Activated naive CD4-positive, alpha-beta T cell treated with anti-CD3 and anti-CD28 coated beads, Interleukin-2, amount 50 U/mL, for 72 hours (primary cell): ENCODE results near the gene IQCH. TPM values are rescaled to one million over a fixed set of nuclear protein-coding genes. Genes with fewer than 3 reads are reported as not detected.

Experiments used
- ATAC-seq, 2 donors: fragments of 150-1000 bp; cut with Tn5 transposase; 2 replicates each; pipeline ENCODE4 v1.10.0; 2021; ENCODE audit warnings: mild to moderate bottlenecking in 2 of 2, moderate library complexity in 2 of 2
- DNase-seq, 2 donors: peaks; one replicate each; pipeline ENCODE4 v3.0.0; 2021 to 2022; ENCODE audit warnings: low spot score in 2 of 2
- H3K27ac Mint-ChIP-seq, 2 donors: one replicate each; pipeline ENCODE4 v1.8.0; 2022; ENCODE audit warnings: mild to moderate bottlenecking in 2 of 2, mixed read lengths in 2 of 2
- H3K36me3 Mint-ChIP-seq, 2 donors: one replicate each; pipeline ENCODE4 v1.8.0; 2022; ENCODE audit warnings: mixed read lengths in 2 of 2
- H3K9me3 Mint-ChIP-seq, 2 donors: one replicate each; pipeline ENCODE4 v1.8.0; 2022; ENCODE audit warnings: mixed read lengths in 2 of 2
- total RNA-seq, 2 donors: library from RNA; stranded (reverse); gene quantifications; one replicate each; pipeline ENCODE4 v1.2.3, GENCODE V29; 2022

Gene IQCH
- total RNA-seq, 2 donors from 2014 or later, result 0.75 to 2.3 TPM

DNA sequence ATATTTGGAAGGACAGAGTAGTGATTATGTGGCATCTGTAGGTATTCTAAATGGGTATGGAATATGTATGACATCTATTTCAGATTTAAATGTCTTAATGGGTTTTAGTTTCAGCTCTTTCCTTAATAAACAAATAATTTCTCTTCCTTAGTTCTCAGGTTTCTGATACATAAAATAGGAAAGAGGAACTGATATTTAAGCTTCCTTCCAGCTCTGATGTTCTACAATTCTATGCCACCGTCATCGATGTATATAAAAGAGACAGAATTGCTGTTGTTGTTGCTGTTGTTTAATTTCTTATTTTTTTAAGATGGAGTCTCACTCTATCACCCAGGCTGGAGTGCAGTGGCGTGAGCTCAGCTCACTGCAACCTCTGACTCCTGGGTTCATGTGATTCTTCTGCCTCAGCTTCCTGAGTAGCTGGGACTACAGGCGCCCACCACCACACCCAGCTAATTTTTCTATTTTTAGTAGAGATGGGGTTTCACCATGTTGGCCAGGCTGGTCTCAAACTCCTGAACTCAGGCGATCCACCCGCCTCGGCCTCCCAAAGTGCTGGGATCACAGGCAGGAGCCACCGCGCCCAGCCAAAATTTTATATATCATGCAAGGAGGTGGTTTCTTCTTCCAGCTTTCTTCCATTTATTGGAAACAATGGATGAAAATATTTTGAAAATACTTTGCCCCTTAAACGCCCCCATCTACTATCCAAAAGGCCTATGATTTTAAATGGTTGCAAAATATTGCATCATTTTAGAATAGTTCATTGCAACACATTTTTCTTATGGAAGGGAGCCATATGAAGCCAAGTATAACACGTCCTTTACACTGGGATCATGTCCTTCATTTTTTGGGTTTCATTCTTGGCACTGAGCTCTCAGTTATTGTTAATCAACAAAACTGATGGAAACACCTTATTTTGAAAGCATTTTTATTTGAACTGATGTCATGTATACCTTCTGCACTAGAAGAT is 252.5 kb downstream of the IQCH start:
- no peaks in the 10 kb centered on the region for H3K9me3 Mint-ChIP-seq

GRCh38 chr15:67508407-67508806 is 253.8 kb downstream of the IQCH start:
- ATAC-seq, result peak in 1 of 2 donors; percentile 63
- H3K36me3 Mint-ChIP-seq, result peaks cover 15% of the 10 kb centered on the region in 2 donors
- no peaks in the 10 kb centered on the region for H3K9me3 Mint-ChIP-seq
- DNase-seq, result no peak
- H3K27ac Mint-ChIP-seq, result no peak overlapping the region

More for the DNA sequence above, 252.5 kb downstream of the IQCH start:
- no peak for DNase-seq
- no peak for ATAC-seq
- peaks cover 4% of the 10 kb centered on the region in 2 donors for H3K36me3 Mint-ChIP-seq
- no peak overlapping the region for H3K27ac Mint-ChIP-seq

DNA sequence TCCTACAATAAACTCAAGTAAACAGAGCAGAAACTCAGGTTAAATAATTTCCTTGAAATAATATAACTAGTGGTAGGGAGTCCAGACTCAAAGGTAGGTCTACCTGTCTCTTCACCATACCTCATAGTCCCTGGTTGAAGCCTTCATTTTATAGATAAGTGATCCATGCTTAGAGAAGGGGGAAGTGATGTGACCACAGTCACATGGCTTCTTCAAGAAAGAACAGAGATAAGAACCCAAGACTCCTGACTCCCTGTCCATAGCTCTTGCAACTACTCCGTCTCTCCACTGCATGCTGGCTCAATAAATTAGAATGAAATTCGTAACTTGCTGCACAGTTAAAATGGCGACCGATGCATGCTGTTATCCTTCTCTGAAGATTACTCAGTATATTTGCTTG is 255.3 kb downstream of the IQCH start:
- H3K27ac Mint-ChIP-seq, result no peak overlapping the region
- no peak for ATAC-seq

DNA sequence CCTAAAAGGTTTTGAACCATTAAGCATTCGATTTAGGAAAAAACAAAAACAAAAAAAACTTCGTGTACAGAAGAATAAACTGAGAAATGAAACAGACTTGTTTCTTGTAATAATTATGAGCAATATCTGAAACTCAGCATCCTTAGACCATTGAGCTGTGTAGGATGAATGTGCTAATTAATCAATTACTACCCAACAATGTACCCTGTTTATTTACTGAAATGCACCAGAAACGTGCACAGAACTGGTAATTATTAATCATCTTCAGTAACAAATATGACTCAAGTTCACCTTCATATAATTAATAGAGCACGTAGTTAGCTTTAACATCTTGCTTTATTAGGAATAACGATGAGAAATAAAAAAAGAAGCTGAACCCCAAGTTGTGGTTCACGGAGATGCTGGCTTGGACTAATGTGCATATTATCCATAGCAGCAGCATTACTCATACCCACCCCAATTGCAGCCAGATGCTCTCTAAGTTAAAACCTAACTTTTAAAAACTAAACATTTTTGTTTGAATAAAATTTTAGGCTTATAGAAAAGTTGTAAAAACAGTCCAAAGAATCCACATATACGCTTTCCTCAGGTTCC is 256.1 kb downstream of the IQCH start:
- Mint-ChIP-seq H3K27ac (no peak overlapping the region), H3K36me3 (peaks cover 15% of the 10 kb centered on the region in 2 donors), H3K9me3 (no peaks in the 10 kb centered on the region)
- ATAC-seq (no peak), DNase-seq (no peak)

More for the DNA sequence above, 255.3 kb downstream of the IQCH start:
- Mint-ChIP-seq H3K36me3 (peaks cover 15% of the 10 kb centered on the region in 2 donors), H3K9me3 (no peaks in the 10 kb centered on the region)
- no peak for DNase-seq

DNA sequence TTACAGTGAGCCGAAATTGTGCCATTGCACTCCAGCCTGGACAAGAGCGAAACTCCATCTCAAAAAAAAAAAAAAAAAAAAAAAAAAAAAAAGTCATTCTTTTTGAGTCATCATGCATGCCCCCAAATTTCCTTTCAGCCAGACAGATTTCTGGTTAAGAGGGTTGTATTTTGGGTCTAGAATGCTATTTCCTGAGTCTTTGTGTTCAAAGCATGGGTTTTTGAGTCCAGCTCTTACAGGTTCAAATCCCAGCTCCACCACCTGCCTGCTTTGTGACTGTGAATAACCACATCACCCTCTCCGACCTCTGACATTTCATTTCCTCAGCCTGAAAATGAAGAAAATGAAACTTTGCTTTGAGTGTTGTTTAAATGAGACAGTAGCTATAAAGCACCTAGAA is 257.0 kb downstream of the IQCH start:
- Mint-ChIP-seq H3K27ac (no peak overlapping the region), H3K9me3 (no peaks in the 10 kb centered on the region), H3K36me3 (peaks cover 15% of the 10 kb centered on the region in 2 donors)
- DNase-seq (no peak), ATAC-seq (peak in 1 of 2 donors; percentile 48)

GRCh38 chr15:67512140-67512539 is 257.6 kb downstream of the IQCH start:
- H3K27ac Mint-ChIP-seq, result no peak overlapping the region

DNA sequence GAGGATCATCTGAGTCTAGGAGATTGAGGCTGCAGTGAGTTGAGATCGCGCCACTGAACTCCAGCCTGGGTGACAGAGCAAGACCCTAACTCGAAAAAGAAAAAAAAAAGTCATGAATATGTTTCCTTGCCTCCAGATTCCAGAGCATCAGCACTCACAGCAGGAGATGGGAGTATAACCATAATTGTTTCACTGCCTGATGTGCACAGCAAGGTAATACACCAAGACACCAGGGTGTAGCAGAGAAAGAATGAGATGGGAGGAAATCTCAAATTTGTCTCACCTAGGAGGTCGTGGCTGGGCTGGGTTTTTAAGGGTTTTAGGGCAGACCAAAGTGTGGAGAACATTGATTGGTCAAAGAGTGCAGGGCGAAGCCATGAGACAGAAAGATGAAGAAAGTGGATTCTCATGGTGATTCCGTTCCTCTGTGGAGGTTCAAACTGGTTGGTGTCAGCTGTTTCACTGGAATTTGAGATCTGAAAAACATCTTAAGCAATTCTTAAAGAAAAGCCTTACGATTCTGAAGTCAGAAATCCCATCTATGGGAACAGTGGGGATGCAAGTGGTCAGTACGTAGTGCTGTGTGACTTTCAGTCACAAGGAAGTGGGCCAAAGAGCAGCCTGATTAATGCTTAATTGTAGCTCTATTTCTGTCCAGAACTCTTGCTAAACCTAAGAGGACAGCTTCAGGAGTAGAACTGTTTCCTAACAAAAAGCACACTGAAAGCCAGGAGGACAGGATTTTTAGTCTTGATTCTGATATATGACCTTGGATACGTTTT is 258.5 kb downstream of the IQCH start:
- H3K9me3 Mint-ChIP-seq, result no peaks in the 10 kb centered on the region
- DNase-seq, result no peak
- H3K27ac Mint-ChIP-seq, result peak overlapping the region in 1 of 2 donors; percentile 35
- ATAC-seq, result no peak
- H3K36me3 Mint-ChIP-seq, result peaks cover 15 to 20% of the 10 kb centered on the region in 2 donors

More at GRCh38 chr15:67512140-67512539, 257.6 kb downstream of the IQCH start:
- Mint-ChIP-seq H3K36me3 (peaks cover 15% of the 10 kb centered on the region in 2 donors), H3K9me3 (no peaks in the 10 kb centered on the region)
- ATAC-seq (no peak), DNase-seq (no peak)

DNA sequence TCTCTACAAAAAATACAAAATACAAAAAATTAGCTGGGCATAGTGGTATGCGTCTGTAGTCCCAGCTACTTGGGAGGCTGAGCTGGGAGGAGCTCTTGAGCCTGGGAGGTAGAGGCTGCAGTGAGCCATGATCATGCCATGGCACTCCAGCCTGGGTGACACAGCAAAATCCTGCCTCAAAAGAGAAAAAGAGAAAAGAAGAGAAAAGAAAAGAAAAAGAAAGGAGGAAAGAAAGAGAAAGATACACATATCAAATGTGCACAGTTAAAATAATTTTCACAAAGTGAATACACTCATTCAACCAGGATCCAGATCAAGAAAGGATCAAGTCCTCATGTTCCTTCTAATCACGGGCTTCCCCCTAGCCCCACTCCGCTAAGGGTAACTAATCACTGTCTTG is 260.5 kb downstream of the IQCH start:
- ATAC-seq, result no peak
- no peaks in the 10 kb centered on the region for H3K9me3 Mint-ChIP-seq
- peaks cover 15 to 20% of the 10 kb centered on the region in 2 donors for H3K36me3 Mint-ChIP-seq
- no peak for DNase-seq
- peak overlapping the region in 1 of 2 donors; percentile 86 for H3K27ac Mint-ChIP-seq

GRCh38 chr15:67515557-67515956 is 261.0 kb downstream of the IQCH start:
- peak overlapping the region in 1 of 2 donors; percentile 86 for H3K27ac Mint-ChIP-seq
- H3K9me3 Mint-ChIP-seq, result no peaks in the 10 kb centered on the region
- DNase-seq (no peak), ATAC-seq (no peak)
- peaks cover 15 to 20% of the 10 kb centered on the region in 2 donors for H3K36me3 Mint-ChIP-seq

DNA sequence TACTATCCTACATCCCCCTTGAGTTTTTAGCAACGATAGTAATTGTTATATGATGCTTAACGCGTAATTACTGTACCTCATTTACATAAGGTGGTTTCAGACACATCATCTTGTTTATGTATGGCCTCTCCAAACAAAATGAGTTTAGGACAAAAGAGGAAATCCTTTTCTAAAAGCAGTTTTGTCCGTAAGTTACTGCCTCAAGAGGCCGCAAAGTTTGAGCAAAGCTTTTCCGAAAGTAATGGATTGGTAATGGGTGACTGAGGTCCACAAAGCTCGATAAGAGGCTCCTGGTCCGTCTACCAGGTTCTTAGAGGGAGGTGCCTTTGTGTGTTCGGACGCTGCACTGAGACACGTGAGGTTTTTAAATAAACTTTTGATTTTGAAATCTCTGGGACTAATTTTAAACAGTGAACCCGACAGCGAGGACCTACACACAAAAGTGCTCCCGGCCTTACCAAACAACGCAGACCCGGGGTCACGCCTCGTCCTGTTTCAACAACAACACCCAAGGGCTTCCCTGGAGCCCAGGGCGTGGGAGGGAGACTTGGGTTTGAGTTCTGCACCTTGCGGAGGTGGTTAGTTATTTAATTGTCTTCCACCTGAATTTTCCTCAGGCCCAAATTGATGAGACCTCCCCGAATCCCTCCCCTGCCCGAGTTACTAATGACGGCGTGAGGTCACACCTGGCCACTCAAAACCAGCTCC is 265.9 kb downstream of the IQCH start:
- peak overlapping the region; percentile 93 to 97 for H3K27ac Mint-ChIP-seq
- peak in 1 of 2 donors; percentile 10 for ATAC-seq
- peak in 1 of 2 donors; percentile 9 for DNase-seq
- H3K36me3 Mint-ChIP-seq, result peaks cover 5 to 11% of the 10 kb centered on the region in 2 donors
- H3K9me3 Mint-ChIP-seq, result no peaks in the 10 kb centered on the region

DNA sequence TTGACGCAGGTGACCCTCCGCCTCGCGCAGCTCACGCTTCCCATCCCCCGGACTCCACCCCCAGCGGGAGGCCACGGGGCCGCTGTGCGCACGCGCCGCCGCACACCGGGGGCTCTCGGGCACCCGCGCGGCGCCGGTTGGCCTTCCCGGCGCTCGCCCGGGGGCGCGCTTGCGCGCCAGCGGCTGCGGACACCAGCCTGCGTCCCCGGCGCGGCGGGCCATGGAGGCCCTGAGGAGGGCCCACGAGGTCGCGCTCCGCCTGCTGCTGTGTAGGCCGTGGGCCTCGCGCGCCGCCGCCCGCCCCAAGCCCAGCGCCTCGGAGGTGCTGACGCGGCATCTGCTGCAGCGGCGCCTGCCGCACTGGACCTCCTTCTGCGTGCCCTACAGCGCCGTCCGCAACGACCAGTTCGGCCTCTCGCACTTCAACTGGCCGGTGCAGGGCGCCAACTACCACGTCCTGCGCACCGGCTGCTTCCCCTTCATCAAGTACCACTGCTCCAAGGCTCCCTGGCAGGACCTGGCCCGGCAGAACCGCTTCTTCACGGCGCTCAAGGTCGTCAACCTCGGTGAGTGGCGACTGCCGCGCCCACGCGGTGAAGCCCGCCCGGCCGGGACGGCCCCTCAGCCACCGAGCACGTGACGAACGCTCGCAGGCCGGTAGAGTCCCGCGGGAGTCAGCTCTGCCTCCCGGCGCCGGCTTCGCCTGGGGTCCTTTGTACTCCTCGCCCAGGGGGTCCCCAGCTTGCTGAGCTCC is 266.6 kb downstream of the IQCH start, which contains the start of gene C15orf61:
C15orf61 (plus strand) TSS at position 103 of the 754 bp plus-strand sequence; CDS start at position 221, 118 bp downstream.
- Mint-ChIP-seq H3K9me3 (no peaks in the 10 kb centered on the region), H3K27ac (peak within 1 kb of the TSS; percentile 97), H3K36me3 (peaks cover 5 to 11% of the 10 kb centered on the region in 2 donors)
- DNase-seq, result peak; percentile 87 to 92
- ATAC-seq, result peak; percentile 86 to 90

DNA sequence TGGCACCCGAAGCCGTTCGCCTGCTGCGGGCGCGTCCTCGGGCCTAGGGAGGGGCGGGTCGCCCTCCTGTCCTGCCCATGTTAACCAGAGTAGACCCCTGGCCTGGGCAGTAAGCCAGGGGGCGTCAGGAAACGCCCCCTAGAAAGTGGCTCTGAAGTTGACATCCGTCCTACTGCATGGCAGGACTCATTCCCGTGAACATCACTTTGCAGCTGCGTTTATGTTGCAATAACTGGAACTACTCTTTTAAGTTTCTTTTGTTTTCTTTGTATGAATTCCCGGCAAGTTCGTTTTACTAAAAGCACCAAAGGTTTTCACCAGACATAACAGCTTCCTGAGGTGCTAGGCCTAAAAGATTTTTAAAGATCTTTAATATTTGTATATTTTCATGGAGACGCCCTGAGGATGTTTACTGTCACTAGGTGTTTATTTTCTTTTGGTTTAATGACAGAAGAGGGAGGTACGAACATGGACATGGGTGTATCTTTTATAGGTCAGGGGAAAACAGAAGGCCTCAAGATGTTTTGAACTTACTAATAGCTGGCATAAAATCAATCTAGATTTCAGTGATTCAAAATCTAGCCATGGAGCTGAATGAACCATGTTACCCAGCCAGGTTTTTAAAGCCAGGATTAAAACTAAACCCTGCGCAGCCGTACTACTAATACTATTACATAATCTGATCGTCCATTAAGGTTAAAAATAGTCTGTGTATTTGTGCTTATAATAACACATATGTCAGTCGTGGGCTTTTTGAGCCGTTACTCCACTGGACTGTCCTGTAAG is 267.4 kb downstream of the IQCH start:
- no peak for DNase-seq
- ATAC-seq, result no peak
- Mint-ChIP-seq H3K27ac (peak overlapping the region; percentile 84 to 97), H3K36me3 (peaks cover 5 to 11% of the 10 kb centered on the region in 2 donors), H3K9me3 (no peaks in the 10 kb centered on the region)

GRCh38 chr15:67523330-67523729 is 268.7 kb downstream of the IQCH start:
- peaks cover 0 to 11% of the 10 kb centered on the region in 2 donors for H3K36me3 Mint-ChIP-seq
- no peaks in the 10 kb centered on the region for H3K9me3 Mint-ChIP-seq
- ATAC-seq, result no peak
- no peak for DNase-seq
- H3K27ac Mint-ChIP-seq, result no peak overlapping the region

- DNase-seq, result no peak
- peaks cover 0 to 11% of the 10 kb centered on the region in 2 donors for H3K36me3 Mint-ChIP-seq
- no peak overlapping the region for H3K27ac Mint-ChIP-seq
- no peaks in the 10 kb centered on the region for H3K9me3 Mint-ChIP-seq
- ATAC-seq, result no peak
Observed at GRCh38 chr15:67524235-67524634, 269.6 kb downstream of the IQCH start.

DNA sequence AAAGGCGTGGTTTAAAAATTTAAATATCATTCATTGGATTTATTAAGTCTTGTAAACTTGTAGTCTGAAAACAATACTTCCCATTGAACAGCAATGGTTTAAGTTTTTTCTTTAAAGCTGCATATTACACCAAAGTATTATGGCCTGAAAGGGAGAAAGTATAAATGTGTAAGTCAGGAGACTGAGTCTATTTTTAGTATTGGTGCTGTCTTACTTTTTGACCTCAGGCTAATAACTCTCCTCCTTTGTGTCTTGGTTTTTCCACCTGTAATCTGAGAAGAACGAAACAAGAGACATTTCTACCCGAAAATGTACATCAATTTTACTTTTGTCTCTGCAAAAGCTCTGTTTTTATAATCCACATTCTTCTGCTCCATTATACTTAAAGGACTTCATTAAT is 273.9 kb downstream of the IQCH start:
- no peak for ATAC-seq
- DNase-seq, result no peak
- H3K27ac Mint-ChIP-seq, result no peak overlapping the region
- no peaks in the 10 kb centered on the region for H3K36me3 Mint-ChIP-seq
- no peaks in the 10 kb centered on the region for H3K9me3 Mint-ChIP-seq
